Placental pericyte (primary cell): ENCODE measurements around the gene CALHM3. TPM values are rescaled to one million over a fixed set of nuclear protein-coding genes. Genes with fewer than 3 reads are reported as not detected.

Experiments
- total RNA-seq: library from RNA; depleted of rRNA; stranded (reverse); fragments of >200 nt; gene quantifications from 2 replicates; pipeline ENCODE4 v1.2.3, GENCODE V29; 2012

The CALHM3 gene
- not detected in 2 replicates for total RNA-seq

DNA sequence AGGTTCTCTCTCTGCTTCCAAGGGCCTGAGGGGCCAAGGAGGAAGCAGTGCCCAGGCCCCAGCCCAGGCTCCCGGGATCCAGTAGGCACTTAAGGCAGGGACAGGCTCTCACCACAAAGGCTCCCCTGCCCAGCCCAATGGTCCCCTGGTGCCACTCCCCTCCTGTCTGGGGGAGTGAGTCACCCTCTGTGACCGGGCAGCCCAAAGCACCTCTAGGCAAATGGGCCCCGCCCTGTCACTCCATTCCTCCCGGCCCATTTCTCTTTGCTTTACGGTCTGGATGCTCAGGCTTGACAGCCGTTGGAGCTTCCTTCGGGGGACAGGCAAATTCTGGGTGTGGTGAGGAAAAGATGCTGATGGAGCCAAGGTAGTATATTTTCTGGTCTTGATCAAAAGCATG is at the start of gene CALHM3:
Gene CALHM3 (minus strand): TSS at position 106 of the 400 bp plus-strand sequence. CDS start 208 bp downstream, outside the sequence.

DNA sequence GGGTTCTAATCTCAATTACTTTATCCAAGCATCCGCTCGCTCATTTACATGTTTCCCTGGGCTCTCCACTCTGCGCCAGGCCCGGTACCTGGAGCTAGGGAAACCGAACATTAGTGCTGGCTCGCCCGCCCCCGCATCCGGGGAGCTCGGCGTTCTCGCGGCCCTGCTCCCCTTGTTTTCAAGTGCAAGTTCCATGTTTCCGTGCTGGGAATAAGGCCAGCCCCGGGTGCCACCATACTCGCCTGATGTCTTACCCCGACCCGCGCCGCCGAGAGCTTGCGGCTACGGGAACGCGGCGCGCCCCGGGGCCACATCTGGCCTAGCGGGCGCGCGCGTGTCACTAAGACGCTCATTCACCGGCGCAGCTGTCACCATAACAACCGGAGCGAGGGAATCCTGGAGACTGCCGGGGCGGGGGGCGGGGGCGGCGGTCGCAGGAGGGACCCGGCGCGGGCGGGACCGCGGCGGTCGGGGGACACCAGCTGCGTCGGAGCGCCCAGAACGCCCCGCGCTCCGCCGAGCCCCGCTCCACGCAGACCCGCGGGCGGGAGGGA is 14.4 kb upstream of the CALHM3 start, which contains the start of gene NEURL1:
Gene NEURL1 (plus strand): TSS at position 344 of the 554 bp plus-strand sequence. CDS start 683 bp downstream, outside the sequence.

DNA sequence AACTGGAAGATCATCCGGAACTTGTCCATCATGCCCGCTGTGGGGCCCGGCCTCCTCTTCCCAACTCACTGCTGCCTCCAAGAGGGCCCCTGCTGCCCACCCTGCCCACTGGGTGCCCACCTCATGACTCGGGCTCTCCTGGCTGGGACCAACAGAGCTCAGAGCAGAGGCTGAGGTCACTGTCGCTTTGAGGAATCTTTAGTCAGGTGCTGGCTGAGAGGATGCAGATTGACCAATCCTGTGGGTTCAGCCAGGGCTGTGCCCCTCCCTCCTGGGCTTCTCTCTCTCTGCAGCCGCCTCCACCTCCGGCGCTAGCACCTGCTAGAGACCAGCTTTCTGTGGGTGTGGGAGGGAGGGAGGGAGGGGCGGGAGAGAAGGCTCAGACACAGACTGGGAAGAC is 20.3 kb downstream of the CALHM3 start, which contains the start of gene CALHM1:
Gene CALHM1 (minus strand): TSS at position 181 of the 400 bp plus-strand sequence. CDS start 149 bp downstream, at position 32.

GRCh38 chr10:103451831-103452505 is 27.1 kb downstream of the CALHM3 start, which contains the start of gene CALHM2:
Gene CALHM2 (minus strand): TSS chr10:103452370. CDS start chr10:103449941, 2,429 bp downstream.

Other genes with a start within 250 kb of the CALHM3 start
- under 0.01 TPM in 1 of 2 replicates, not detected in the other for gene RPEL1, start 233.4 kb downstream of the CALHM3 start, total RNA-seq
- 0.66 and 3.7 TPM in 2 replicates for gene INA, start 202.1 kb downstream of the CALHM3 start, total RNA-seq
- 9.8 and 14.6 TPM in 2 replicates for gene PCGF6, start 128.1 kb downstream of the CALHM3 start, total RNA-seq
- gene TAF5, start 111.3 kb downstream of the CALHM3 start, total RNA-seq, result 2.6 and 7.7 TPM in 2 replicates
- 113 and 163 TPM in 2 replicates for gene ATP5MK, start 82.8 kb downstream of the CALHM3 start, total RNA-seq
- gene PDCD11, start 82.6 kb downstream of the CALHM3 start, total RNA-seq, result 44.2 and 62.6 TPM in 2 replicates
- gene CALHM2, start 26.9 kb downstream of the CALHM3 start, total RNA-seq, result 26.3 and 33.2 TPM in 2 replicates
- gene CALHM1, start 20.3 kb downstream of the CALHM3 start, total RNA-seq, result not detected in 2 replicates
- 0.43 and 1.5 TPM in 2 replicates for gene NEURL1, start 14.5 kb upstream of the CALHM3 start, total RNA-seq